GM12874 (cell line): Measurements from ENCODE around the gene NHERF2.
A peak's percentile ranks its signal among the peaks of the same experiment; 100 is the strongest.

Experiments
- CTCF ChIP-seq: IDR thresholded peaks from 2 replicates; pipeline ENCODE4 v1.5.1; 2011; ENCODE audit warnings: low read depth, mild to moderate bottlenecking, control low read depth, low read length, moderate library complexity; ENCODE audit not compliant: insufficient read depth

Gene NHERF2

GRCh38 chr16:2009791-2010510, 16.8 kb upstream of the NHERF2 start, which contains the start of gene ZNF598:
TSS of gene ZNF598 (minus strand) at chr16:2009821.
- no peak; the same call in 1 of the 2 replicates for TF ChIP-seq CTCF

GRCh38 chr16:2013527-2013926, 13.2 kb upstream of the NHERF2 start:
- no peak for TF ChIP-seq CTCF

- no peak for TF ChIP-seq CTCF
Observed at GRCh38 chr16:2015117-2015946, 11.4 kb upstream of the NHERF2 start.

- no peak for TF ChIP-seq CTCF
Observed at GRCh38 chr16:2015947-2016208, 10.8 kb upstream of the NHERF2 start.

- peak; percentile 64 for TF ChIP-seq CTCF
Observed at GRCh38 chr16:2016407-2016922, 10.2 kb upstream of the NHERF2 start.

GRCh38 chr16:2019518-2019920, 7.2 kb upstream of the NHERF2 start, which contains the start of gene NPW:
TSS of gene NPW (plus strand) at chr16:2019785.
- TF ChIP-seq CTCF = no peak
